A549 treated with Mapracorat at 1 μM for 4 hours (cell line): ENCODE data around the gene DGKZ. TPM values are rescaled to one million over a fixed set of nuclear protein-coding genes. Genes with fewer than 3 reads are reported as not detected.

Experiments
- total RNA-seq: library from RNA; stranded (reverse); fragments of 200-300 nt; extraction: Qiagen RNA extraction; gene quantifications from 5 replicates; pipeline ENCODE4 v1.2.3, GENCODE V29; 2022

The DGKZ gene
- 35.1 to 54.4 TPM (median 48.3 TPM) in 5 replicates for total RNA-seq

GRCh38 chr11:46346886-46347636 is at the start of gene DGKZ:
Gene DGKZ, plus strand, starts transcription at chr11:46347463. Its CDS starts 197 bp downstream, at chr11:46347660.

GRCh38 chr11:46381048-46381818 is 34.0 kb downstream of the DGKZ start, which contains the start of gene MDK:
Gene MDK, plus strand, starts transcription at chr11:46381669. Its CDS starts 389 bp downstream, at chr11:46382058.

GRCh38 chr11:46391578-46392420 is 44.5 kb downstream of the DGKZ start, which contains the start of gene CHRM4:
Gene CHRM4, minus strand, starts transcription at chr11:46391776. Its CDS starts 5,219 bp downstream, at chr11:46386557.

Other genes with a start within 250 kb of the DGKZ start
- gene PHF21A, start 226.0 kb upstream of the DGKZ start, total RNA-seq, result 8.3 to 11.5 TPM (median 10.1 TPM) in 5 replicates
- 3.8 to 5.2 TPM (median 4.5 TPM) in 5 replicates for gene CREB3L1, start 69.8 kb upstream of the DGKZ start, total RNA-seq
- 14.8 to 20.9 TPM (median 20.0 TPM) in 5 replicates for gene MDK, start 34.2 kb downstream of the DGKZ start, total RNA-seq
- 0.30 to 0.70 TPM (median 0.44 TPM) in 5 replicates for gene CHRM4, start 44.3 kb downstream of the DGKZ start, total RNA-seq
- gene AMBRA1, start 246.6 kb downstream of the DGKZ start, total RNA-seq, result 12.5 to 15.8 TPM (median 15.5 TPM) in 5 replicates